Peyer's patch (tissue), 4 donors: Measurements from ENCODE around the gene CDC14A. TPM values are rescaled to one million over a fixed set of nuclear protein-coding genes. Genes with fewer than 3 reads are reported as not detected.

Experiments used
- DNase-seq, 3 donors: peaks; one replicate each; pipeline ENCODE4 v3.0.0-alpha.2; 2017 to 2019
- H3K27ac ChIP-seq, 4 donors: fragments of 200-600 bp; sonication (generic); one replicate each; pipeline ENCODE4 v1.5.1; 2016 to 2019
- H3K27me3 ChIP-seq, 2 donors: fragments of 200-600 bp; sonication (generic); one replicate each; pipeline ENCODE4 v1.5.1; 2019
- H3K36me3 ChIP-seq, 3 donors: fragments of 200-600 bp; sonication (generic); one replicate each; pipeline ENCODE4 v1.5.1; 2016 to 2019
- H3K4me1 ChIP-seq, 4 donors: fragments of 200-600 bp; sonication (generic); one replicate each; pipeline ENCODE4 v1.5.1; 2016 to 2019
- H3K4me3 ChIP-seq, 4 donors: fragments of 200-600 bp; sonication (generic); 1 replicate in 3 of 4; 2 replicates in 1 of 4; pipeline ENCODE4 v1.5.1; 2016 to 2019; ENCODE audit warnings: mild to moderate bottlenecking in 1 of 4
- H3K9me3 ChIP-seq, 4 donors: fragments of 200-600 bp; sonication (generic); one replicate each; pipeline ENCODE4 v1.5.1; 2016 to 2019; ENCODE audit warnings: mild to moderate bottlenecking in 1 of 4
- CTCF ChIP-seq, 6 experiments: fragments of 450-650 bp in 4 of 6; fragments of 200-600 bp in 2 of 6; sonication (generic) in 1 of 6; IDR thresholded peaks; one replicate each; pipeline ENCODE4 v1.5.1; 2017 to 2019; ENCODE audit warnings: antibody characterized with exemption in 6 of 6, mild to moderate bottlenecking in 3 of 6, moderate library complexity in 1 of 6
- POLR2A ChIP-seq, 2 donors: fragments of 450-650 bp; IDR thresholded peaks; one replicate each; pipeline ENCODE4 v1.5.1; 2017; ENCODE audit warnings: antibody characterized with exemption in 2 of 2, mild to moderate bottlenecking in 2 of 2, moderate library complexity in 2 of 2
- total RNA-seq, 4 donors: library from RNA; depleted of rRNA; stranded (reverse); fragments of >200 nt; gene quantifications; one replicate each; pipeline ENCODE4 v1.1.0, GENCODE V29; 2016

The CDC14A gene
- total RNA-seq, 4 donors from 2014 or later = 51.2 to 97.6 (median 81.2) TPM

DNA sequence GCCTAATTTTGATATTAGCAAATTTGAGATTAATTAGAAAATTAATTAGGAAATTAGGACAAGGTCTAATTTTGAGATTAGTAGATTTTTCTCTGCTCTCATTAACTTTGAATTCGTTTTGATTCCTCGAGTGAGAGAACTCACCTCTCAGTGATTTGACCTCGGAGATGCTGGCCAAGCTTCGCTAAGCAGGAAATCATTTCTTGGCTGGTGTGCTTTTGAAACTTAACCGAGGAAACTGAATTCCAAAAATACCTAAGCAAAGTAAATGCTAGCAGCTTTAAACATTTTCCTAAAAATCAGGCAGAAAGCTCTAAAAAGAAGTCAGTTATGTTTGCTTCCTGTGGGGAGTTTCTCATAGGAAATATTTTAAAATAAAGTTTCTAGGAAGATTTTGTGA is 34.9 kb downstream of the CDC14A start:
- no peak overlapping the region for H3K27ac ChIP-seq

GRCh38 chr1:100387657-100388350 is 35.5 kb downstream of the CDC14A start:
- H3K4me1 ChIP-seq = peaks cover 0 to 6% (median 3%) of the 10 kb centered on the region in 4 donors
- no peak for TF ChIP-seq POLR2A (IDR thresholded peaks at IDR 0.05)
- TF ChIP-seq CTCF (IDR thresholded peaks at IDR 0.05) = no peak
- H3K9me3 ChIP-seq = no peaks in the 10 kb centered on the region

More for the DNA sequence above, 34.9 kb downstream of the CDC14A start:
- TF ChIP-seq CTCF (IDR thresholded peaks at IDR 0.05) (no peak), POLR2A (IDR thresholded peaks at IDR 0.05) (no peak)
- DNase-seq = no peak
- Histone ChIP-seq H3K4me3 (no peak overlapping the region), H3K27me3 (no peaks in the 10 kb centered on the region), H3K9me3 (no peaks in the 10 kb centered on the region), H3K36me3 (no peaks in the 10 kb centered on the region), H3K4me1 (peaks cover 0 to 6% (median 3%) of the 10 kb centered on the region in 4 donors)

DNA sequence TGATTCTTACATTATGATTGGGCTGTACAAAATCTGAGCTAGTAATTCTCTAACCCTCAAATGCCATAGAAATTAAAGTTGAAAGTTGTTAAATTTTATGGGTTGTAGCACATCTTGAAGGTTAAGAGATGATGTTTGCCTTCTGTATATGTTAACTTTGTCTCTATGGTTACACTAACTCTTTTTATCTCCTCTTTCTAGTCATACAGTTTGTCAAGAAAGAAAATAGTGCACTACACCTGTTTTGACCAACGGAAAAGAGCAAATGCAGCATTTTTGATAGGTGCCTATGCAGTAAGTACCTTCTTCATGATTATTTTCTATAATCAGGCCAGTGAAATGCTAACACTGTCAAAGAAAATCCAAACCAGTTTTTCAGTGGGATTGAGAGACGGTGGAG is 38.2 kb downstream of the CDC14A start:
- Histone ChIP-seq H3K4me1 (peaks cover 0 to 4% (median 0%) of the 10 kb centered on the region in 4 donors), H3K4me3 (no peak overlapping the region), H3K27ac (no peak overlapping the region), H3K27me3 (no peaks in the 10 kb centered on the region), H3K9me3 (no peaks in the 10 kb centered on the region), H3K36me3 (no peaks in the 10 kb centered on the region)
- DNase-seq = no peak
- no peak for TF ChIP-seq POLR2A (IDR thresholded peaks at IDR 0.05)
- TF ChIP-seq CTCF (IDR thresholded peaks at IDR 0.05) = no peak

More at GRCh38 chr1:100387657-100388350, 35.5 kb downstream of the CDC14A start:
- no peak overlapping the region for H3K4me3 ChIP-seq
- no peak for DNase-seq
- H3K27ac ChIP-seq = no peak overlapping the region
- no peaks in the 10 kb centered on the region for H3K36me3 ChIP-seq
- no peaks in the 10 kb centered on the region for H3K27me3 ChIP-seq

- DNase-seq = no peak
- H3K4me3 ChIP-seq = no peak overlapping the region
- no peaks in the 10 kb centered on the region for H3K9me3 ChIP-seq
- peak overlapping the region in 1 of 4 donors; percentile 5 for H3K27ac ChIP-seq
- peaks cover 0 to 4% (median 0%) of the 10 kb centered on the region in 4 donors for H3K4me1 ChIP-seq
- no peak for TF ChIP-seq CTCF (IDR thresholded peaks at IDR 0.05)
- TF ChIP-seq POLR2A (IDR thresholded peaks at IDR 0.05) = no peak
- no peaks in the 10 kb centered on the region for H3K36me3 ChIP-seq
- H3K27me3 ChIP-seq = no peaks in the 10 kb centered on the region
Observed at GRCh38 chr1:100391675-100392074, 39.4 kb downstream of the CDC14A start.

- TF ChIP-seq POLR2A (IDR thresholded peaks at IDR 0.05) (no peak), CTCF (IDR thresholded peaks at IDR 0.05) (no peak)
- Histone ChIP-seq H3K4me1 (peaks cover 0 to under 1% (median 0%) of the 10 kb centered on the region in 4 donors), H3K27ac (no peak overlapping the region), H3K4me3 (no peak overlapping the region), H3K27me3 (no peaks in the 10 kb centered on the region), H3K36me3 (no peaks in the 10 kb centered on the region), H3K9me3 (no peaks in the 10 kb centered on the region)
- no peak for DNase-seq
Observed at GRCh38 chr1:100392756-100393155, 40.5 kb downstream of the CDC14A start.
